ENCODE data around the gene CDH23. TPM values are rescaled to one million over a fixed set of nuclear protein-coding genes. Genes with fewer than 3 reads are reported as not detected.

CDH23 gene
- total RNA-seq, 2 experiments from 2014 or later: 0.16 to 0.61 TPM

GRCh38 chr10:71644307-71645180 lies 247.8 kb downstream of the CDH23 start:
- H3K9me3 Mint-ChIP-seq (ENCODE audit: low read depth): no peaks in the 10 kb centered on the region
- H3K4me3 Mint-ChIP-seq: no peak overlapping the region
- no peaks in the 10 kb centered on the region for H3K36me3 Mint-ChIP-seq
- no peak overlapping the region for H3K27ac Mint-ChIP-seq
- ATAC-seq: no peak
- no peak for DNase-seq
- CTCF ChIA-PET: no interaction called here
- H3K4me1 Mint-ChIP-seq: no peaks in the 10 kb centered on the region
- H3K27me3 Mint-ChIP-seq: no peaks in the 10 kb centered on the region

GRCh38 chr10:71645185-71645584 lies 248.5 kb downstream of the CDH23 start:
- CTCF ChIA-PET: no interaction called here
- Mint-ChIP-seq H3K4me1 (no peaks in the 10 kb centered on the region), H3K9me3 (ENCODE audit: low read depth) (no peaks in the 10 kb centered on the region), H3K36me3 (no peaks in the 10 kb centered on the region), H3K27me3 (no peaks in the 10 kb centered on the region), H3K4me3 (no peak overlapping the region), H3K27ac (no peak overlapping the region)
- no peak for DNase-seq
- ATAC-seq: no peak

GRCh38 chr10:71646037-71646436 lies 249.3 kb downstream of the CDH23 start:
- ATAC-seq (no peak), DNase-seq (no peak)
- H3K4me3 Mint-ChIP-seq: no peak overlapping the region
- CTCF ChIA-PET: interaction anchor here (1.3 kb wide), 1 partner anchor 331 kb away, joined by 3 read pairs; no protein-coding TSS in a partner anchor
- no peaks in the 10 kb centered on the region for H3K9me3 Mint-ChIP-seq (ENCODE audit: low read depth)
- no peak overlapping the region for H3K27ac Mint-ChIP-seq
- no peaks in the 10 kb centered on the region for H3K27me3 Mint-ChIP-seq
- H3K36me3 Mint-ChIP-seq: no peaks in the 10 kb centered on the region
- H3K4me1 Mint-ChIP-seq: no peaks in the 10 kb centered on the region

GRCh38 chr10:71646592-71647292 lies 250.0 kb downstream of the CDH23 start:
- ATAC-seq: no peak
- H3K4me3 Mint-ChIP-seq: no peak overlapping the region
- CTCF ChIA-PET: interaction anchor here (1.3 kb wide), 1 partner anchor 332 kb away, joined by 3 read pairs; no protein-coding TSS in a partner anchor
- no peaks in the 10 kb centered on the region for H3K27me3 Mint-ChIP-seq
- no peak overlapping the region for H3K27ac Mint-ChIP-seq
- no peaks in the 10 kb centered on the region for H3K9me3 Mint-ChIP-seq (ENCODE audit: low read depth)
- H3K4me1 Mint-ChIP-seq: no peaks in the 10 kb centered on the region
- H3K36me3 Mint-ChIP-seq: no peaks in the 10 kb centered on the region
- no peak for DNase-seq

- no peaks in the 10 kb centered on the region for H3K36me3 Mint-ChIP-seq
- no peaks in the 10 kb centered on the region for H3K9me3 Mint-ChIP-seq (ENCODE audit: low read depth)
- H3K27me3 Mint-ChIP-seq: no peaks in the 10 kb centered on the region
- no peak overlapping the region for H3K27ac Mint-ChIP-seq
- ATAC-seq: no peak
- no peak for DNase-seq
- CTCF ChIA-PET: interaction anchor here (1.1 kb wide), 1 partner anchor 9 kb away, joined by 3 read pairs; no protein-coding TSS in a partner anchor
- no peak overlapping the region for H3K4me3 Mint-ChIP-seq
- H3K4me1 Mint-ChIP-seq: no peaks in the 10 kb centered on the region
Measured at GRCh38 chr10:71647526-71648253, 251.0 kb downstream of the CDH23 start.

GRCh38 chr10:71648254-71648932 lies 251.7 kb downstream of the CDH23 start:
- no peak for DNase-seq
- CTCF ChIA-PET: interaction anchor here (0.7 to 1.1 kb wide), 2 partner anchors 9 to 60 kb away, joined by 3 read pairs; no protein-coding TSS in a partner anchor
- Mint-ChIP-seq H3K9me3 (ENCODE audit: low read depth) (no peaks in the 10 kb centered on the region), H3K36me3 (no peaks in the 10 kb centered on the region), H3K27ac (no peak overlapping the region), H3K4me3 (no peak overlapping the region), H3K27me3 (no peaks in the 10 kb centered on the region), H3K4me1 (no peaks in the 10 kb centered on the region)
- no peak for ATAC-seq

- Mint-ChIP-seq H3K9me3 (ENCODE audit: low read depth) (no peaks in the 10 kb centered on the region), H3K27ac (no peak overlapping the region), H3K4me1 (no peaks in the 10 kb centered on the region), H3K4me3 (no peak overlapping the region), H3K36me3 (no peaks in the 10 kb centered on the region), H3K27me3 (no peaks in the 10 kb centered on the region)
- CTCF ChIA-PET: interaction anchor here (0.7 to 1.1 kb wide), 2 partner anchors 10 to 59 kb away, joined by 3 read pairs; no protein-coding TSS in a partner anchor
- DNase-seq: no peak
- ATAC-seq: no peak
Measured at GRCh38 chr10:71648933-71649320, 252.2 kb downstream of the CDH23 start.

GRCh38 chr10:71649631-71650030 lies 252.9 kb downstream of the CDH23 start:
- no peaks in the 10 kb centered on the region for H3K9me3 Mint-ChIP-seq (ENCODE audit: low read depth)
- H3K27me3 Mint-ChIP-seq: no peaks in the 10 kb centered on the region
- DNase-seq: no peak
- CTCF ChIA-PET: no interaction called here
- no peak overlapping the region for H3K27ac Mint-ChIP-seq
- no peak for ATAC-seq
- H3K4me1 Mint-ChIP-seq: no peaks in the 10 kb centered on the region
- H3K36me3 Mint-ChIP-seq: no peaks in the 10 kb centered on the region
- no peak overlapping the region for H3K4me3 Mint-ChIP-seq

GRCh38 chr10:71650397-71650796 lies 253.7 kb downstream of the CDH23 start:
- CTCF ChIA-PET: no interaction called here
- Mint-ChIP-seq H3K27ac (no peak overlapping the region), H3K27me3 (no peaks in the 10 kb centered on the region), H3K36me3 (no peaks in the 10 kb centered on the region), H3K9me3 (ENCODE audit: low read depth) (no peaks in the 10 kb centered on the region), H3K4me1 (no peaks in the 10 kb centered on the region), H3K4me3 (no peak overlapping the region)
- DNase-seq (no peak), ATAC-seq (no peak)

GRCh38 chr10:71651428-71651827 lies 254.7 kb downstream of the CDH23 start:
- Mint-ChIP-seq H3K9me3 (ENCODE audit: low read depth) (no peaks in the 10 kb centered on the region), H3K36me3 (no peaks in the 10 kb centered on the region), H3K4me3 (no peak overlapping the region), H3K27me3 (no peaks in the 10 kb centered on the region), H3K4me1 (no peaks in the 10 kb centered on the region), H3K27ac (no peak overlapping the region)
- no peak for DNase-seq
- ATAC-seq: no peak
- CTCF ChIA-PET: no interaction called here

- H3K27ac Mint-ChIP-seq: no peak overlapping the region
- CTCF ChIA-PET: interaction anchor here (2.2 kb wide), 1 partner anchor 42 kb away, joined by 11 read pairs; no protein-coding TSS in a partner anchor
- no peak for DNase-seq
- no peaks in the 10 kb centered on the region for H3K27me3 Mint-ChIP-seq
- no peaks in the 10 kb centered on the region for H3K9me3 Mint-ChIP-seq (ENCODE audit: low read depth)
- no peaks in the 10 kb centered on the region for H3K36me3 Mint-ChIP-seq
- ATAC-seq: no peak
- no peak overlapping the region for H3K4me3 Mint-ChIP-seq
- no peaks in the 10 kb centered on the region for H3K4me1 Mint-ChIP-seq
Measured at GRCh38 chr10:71651928-71652327, 255.2 kb downstream of the CDH23 start.

- Mint-ChIP-seq H3K27ac (no peak overlapping the region), H3K4me1 (no peaks in the 10 kb centered on the region), H3K27me3 (no peaks in the 10 kb centered on the region), H3K36me3 (no peaks in the 10 kb centered on the region), H3K9me3 (ENCODE audit: low read depth) (no peaks in the 10 kb centered on the region), H3K4me3 (no peak overlapping the region)
- no peak for ATAC-seq
- CTCF ChIA-PET: interaction anchor here (2.2 kb wide), 1 partner anchor 43 kb away, joined by 11 read pairs; no protein-coding TSS in a partner anchor
- no peak for DNase-seq
Measured at GRCh38 chr10:71653044-71653443, 256.3 kb downstream of the CDH23 start.

GRCh38 chr10:71656220-71656619 lies 259.5 kb downstream of the CDH23 start:
- H3K27me3 Mint-ChIP-seq: no peaks in the 10 kb centered on the region
- ATAC-seq (no peak), DNase-seq (no peak)
- H3K27ac Mint-ChIP-seq: no peak overlapping the region
- CTCF ChIA-PET: no interaction called here
- no peaks in the 10 kb centered on the region for H3K4me1 Mint-ChIP-seq
- H3K36me3 Mint-ChIP-seq: no peaks in the 10 kb centered on the region
- no peaks in the 10 kb centered on the region for H3K9me3 Mint-ChIP-seq (ENCODE audit: low read depth)
- no peak overlapping the region for H3K4me3 Mint-ChIP-seq
